ENCODE results near the gene LDLRAD3. TPM values are rescaled to one million over a fixed set of nuclear protein-coding genes. Genes with fewer than 3 reads are reported as not detected.

LDLRAD3 gene
- total RNA-seq, 4 donors from 2014 or later = 39.7 to 50.9 (median 46.0) TPM

GRCh38 chr11:35971841-35972422 is 28.1 kb downstream of the LDLRAD3 start:
- H3K4me3 ChIP-seq = no peak overlapping the region
- H3K9me3 ChIP-seq = peaks cover 7% of the 10 kb centered on the region
- H3K4me1 ChIP-seq = peaks cover 13% of the 10 kb centered on the region
- no peak overlapping the region for H3K27ac ChIP-seq
- WGBS = 77% methylated on average over 5 of the region's 5 CpGs
- no peak for TF ChIP-seq POLR2A (IDR thresholded peaks at IDR 0.05)
- TF ChIP-seq, protein P1, sequence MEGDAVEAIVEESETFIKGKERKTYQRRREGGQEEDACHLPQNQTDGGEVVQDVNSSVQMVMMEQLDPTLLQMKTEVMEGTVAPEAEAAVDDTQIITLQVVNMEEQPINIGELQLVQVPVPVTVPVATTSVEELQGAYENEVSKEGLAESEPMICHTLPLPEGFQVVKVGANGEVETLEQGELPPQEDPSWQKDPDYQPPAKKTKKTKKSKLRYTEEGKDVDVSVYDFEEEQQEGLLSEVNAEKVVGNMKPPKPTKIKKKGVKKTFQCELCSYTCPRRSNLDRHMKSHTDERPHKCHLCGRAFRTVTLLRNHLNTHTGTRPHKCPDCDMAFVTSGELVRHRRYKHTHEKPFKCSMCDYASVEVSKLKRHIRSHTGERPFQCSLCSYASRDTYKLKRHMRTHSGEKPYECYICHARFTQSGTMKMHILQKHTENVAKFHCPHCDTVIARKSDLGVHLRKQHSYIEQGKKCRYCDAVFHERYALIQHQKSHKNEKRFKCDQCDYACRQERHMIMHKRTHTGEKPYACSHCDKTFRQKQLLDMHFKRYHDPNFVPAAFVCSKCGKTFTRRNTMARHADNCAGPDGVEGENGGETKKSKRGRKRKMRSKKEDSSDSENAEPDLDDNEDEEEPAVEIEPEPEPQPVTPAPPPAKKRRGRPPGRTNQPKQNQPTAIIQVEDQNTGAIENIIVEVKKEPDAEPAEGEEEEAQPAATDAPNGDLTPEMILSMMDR (IDR thresholded peaks at IDR 0.05) = no peak
- TF ChIP-seq POLR2AphosphoS5 (IDR thresholded peaks at IDR 0.05) = no peak
- TF ChIP-seq EP300 (IDR thresholded peaks at IDR 0.05) = no peak
- peaks cover 4% of the 10 kb centered on the region for H3K36me3 ChIP-seq
- DNase-seq (ENCODE audit: low spot score in 2 of 2) = no peak
- H3K27me3 ChIP-seq = no peaks in the 10 kb centered on the region

- Histone ChIP-seq H3K27ac (no peak overlapping the region), H3K4me3 (no peak overlapping the region), H3K9me3 (peaks cover 7% of the 10 kb centered on the region), H3K36me3 (peaks cover 4% of the 10 kb centered on the region), H3K27me3 (no peaks in the 10 kb centered on the region), H3K4me1 (peaks cover 3% of the 10 kb centered on the region)
- 70% methylated on average over 3 of the region's 3 CpGs for WGBS
- no peak for TF ChIP-seq POLR2A (IDR thresholded peaks at IDR 0.05)
- TF ChIP-seq, protein P1 (IDR thresholded peaks at IDR 0.05) = no peak
- no peak for TF ChIP-seq POLR2AphosphoS5 (IDR thresholded peaks at IDR 0.05)
- no peak for TF ChIP-seq EP300 (IDR thresholded peaks at IDR 0.05)
- no peak for DNase-seq (ENCODE audit: low spot score in 2 of 2)
Measured at GRCh38 chr11:35974882-35975589, 31.2 kb downstream of the LDLRAD3 start.

DNA sequence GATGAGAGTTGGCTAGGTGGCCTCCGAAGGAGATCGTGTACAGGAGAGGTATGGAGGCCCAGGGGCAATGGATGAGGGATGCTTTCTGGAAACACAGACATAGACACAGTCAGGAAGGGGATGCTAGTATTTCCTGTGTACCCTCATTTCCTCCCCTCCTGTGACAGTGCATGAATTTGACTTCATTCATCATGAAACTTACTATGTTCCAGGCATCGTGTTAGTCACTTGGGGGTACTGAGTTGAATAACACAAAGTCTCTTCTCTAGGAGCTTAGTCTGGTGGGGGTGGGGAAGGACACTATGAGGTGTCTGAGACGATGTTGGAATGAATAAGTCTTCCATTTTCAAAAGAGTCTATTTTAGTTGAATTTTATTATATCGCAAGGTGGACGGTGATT is 32.6 kb downstream of the LDLRAD3 start:
- TF ChIP-seq EP300 (IDR thresholded peaks at IDR 0.05) (no peak), POLR2A (IDR thresholded peaks at IDR 0.05) (no peak), POLR2AphosphoS5 (IDR thresholded peaks at IDR 0.05) (no peak)
- TF ChIP-seq, protein P1 (IDR thresholded peaks at IDR 0.05) = no peak

GRCh38 chr11:35978183-35978582 is 34.3 kb downstream of the LDLRAD3 start:
- no peak overlapping the region for H3K27ac ChIP-seq
- no peak overlapping the region for H3K4me3 ChIP-seq
- TF ChIP-seq EP300 (IDR thresholded peaks at IDR 0.05) (no peak), POLR2A (IDR thresholded peaks at IDR 0.05) (no peak), POLR2AphosphoS5 (IDR thresholded peaks at IDR 0.05) (no peak)
- TF ChIP-seq, protein P1 (IDR thresholded peaks at IDR 0.05) = no peak
- H3K36me3 ChIP-seq = peaks cover 4% of the 10 kb centered on the region
- 61% methylated on average over 6 of the region's 6 CpGs for WGBS
- H3K27me3 ChIP-seq = no peaks in the 10 kb centered on the region
- DNase-seq (ENCODE audit: low spot score in 2 of 2) = no peak
- peaks cover 14% of the 10 kb centered on the region for H3K4me1 ChIP-seq
- peaks cover 7% of the 10 kb centered on the region for H3K9me3 ChIP-seq

More for the DNA sequence above, 32.6 kb downstream of the LDLRAD3 start:
- H3K4me3 ChIP-seq = no peak overlapping the region
- H3K4me1 ChIP-seq = peaks cover 4% of the 10 kb centered on the region
- 93% methylated on average over 6 of the region's 6 CpGs for WGBS
- no peak for DNase-seq (ENCODE audit: low spot score in 2 of 2)
- H3K27ac ChIP-seq = no peak overlapping the region
- peaks cover 4% of the 10 kb centered on the region for H3K36me3 ChIP-seq
- peaks cover 7% of the 10 kb centered on the region for H3K9me3 ChIP-seq
- no peaks in the 10 kb centered on the region for H3K27me3 ChIP-seq

- peaks cover 7% of the 10 kb centered on the region for H3K9me3 ChIP-seq
- no peaks in the 10 kb centered on the region for H3K27me3 ChIP-seq
- H3K27ac ChIP-seq = no peak overlapping the region
- H3K4me1 ChIP-seq = peaks cover 14% of the 10 kb centered on the region
- DNase-seq (ENCODE audit: low spot score in 2 of 2) = no peak
- WGBS = 83% methylated on average over 4 of the region's 4 CpGs
- peaks cover 4% of the 10 kb centered on the region for H3K36me3 ChIP-seq
- H3K4me3 ChIP-seq = no peak overlapping the region
- TF ChIP-seq, protein P1 (IDR thresholded peaks at IDR 0.05) = no peak
- TF ChIP-seq POLR2AphosphoS5 (IDR thresholded peaks at IDR 0.05) = no peak
- no peak for TF ChIP-seq EP300 (IDR thresholded peaks at IDR 0.05)
- no peak for TF ChIP-seq POLR2A (IDR thresholded peaks at IDR 0.05)
Measured at GRCh38 chr11:35978891-35979290, 35.0 kb downstream of the LDLRAD3 start.

Data from suprapubic skin (tissue), 4 donors.